DMS114 treated with DMSO at 0.1 percent for 48 hours (cell line): Measurements from ENCODE around the gene GNAZ.

Source experiments
- DNase-seq: peaks from one replicate; lab custom pipeline; 2025; ENCODE audit not compliant: unreplicated experiment; lab: John Stamatoyannopoulos, UW

The GNAZ gene

GRCh38 chr22:23063539-23064380, 6.6 kb upstream of the GNAZ start:
- DNase-seq, result no peak

- DNase-seq, result no peak
Observed at GRCh38 chr22:23064381-23065068, 5.8 kb upstream of the GNAZ start.

- no peak for DNase-seq
Observed at GRCh38 chr22:23065069-23065451, 5.3 kb upstream of the GNAZ start.

GRCh38 chr22:23065495-23066122, 4.7 kb upstream of the GNAZ start:
- no peak for DNase-seq

GRCh38 chr22:23066200-23067022, 3.9 kb upstream of the GNAZ start:
- DNase-seq, result no peak

- DNase-seq, result no peak
Observed at GRCh38 chr22:23067023-23067650, 3.2 kb upstream of the GNAZ start.

- no peak for DNase-seq
Observed at GRCh38 chr22:23067691-23068090, 2.6 kb upstream of the GNAZ start.

- DNase-seq, result no peak
Observed at GRCh38 chr22:23068096-23068831, 2.1 kb upstream of the GNAZ start.

- DNase-seq, result no peak
Observed at GRCh38 chr22:23068832-23069385, 1.4 kb upstream of the GNAZ start.

GRCh38 chr22:23069502-23070357, 589 bp upstream of the GNAZ start:
- peak; percentile 79 for DNase-seq

- no peak for DNase-seq
Observed at GRCh38 chr22:23071230-23072076, 1.1 kb downstream of the GNAZ start.

GRCh38 chr22:23072077-23072910, 2.0 kb downstream of the GNAZ start:
- DNase-seq, result no peak

- DNase-seq, result no peak
Observed at GRCh38 chr22:23072911-23073491, 2.7 kb downstream of the GNAZ start.

- no peak for DNase-seq
Observed at GRCh38 chr22:23073526-23074229, 3.4 kb downstream of the GNAZ start.

- DNase-seq, result no peak
Observed at GRCh38 chr22:23074451-23074850, 4.1 kb downstream of the GNAZ start.

- DNase-seq, result no peak
Observed at GRCh38 chr22:23075050-23075449, 4.7 kb downstream of the GNAZ start.
